Vagina (tissue), 2 donors: ENCODE data around the gene CYP17A1.

Experiments used
- POLR2AphosphoS5 ChIP-seq, 2 donors: sonication (generic); formaldehyde crosslinking; IDR thresholded peaks; one replicate each; pipeline ENCODE4 v1.9.0; 2017; ENCODE audit warnings: antibody characterized with exemption in 2 of 2, mild to moderate bottlenecking in 2 of 2, low read depth in 1 of 2; ENCODE audit not compliant: insufficient read depth in 1 of 2
- TF ChIP-seq, protein P1 (sequence below), 3 experiments: fragments of 450-650 bp in 2 of 3; fragments of 200-600 bp in 1 of 3; sonication (generic) in 1 of 3; IDR thresholded peaks; one replicate each; pipeline ENCODE4 v1.5.1; 2017 to 2019; ENCODE audit warnings: antibody characterized with exemption in 3 of 3, mild to moderate bottlenecking in 2 of 3, moderate library complexity in 2 of 3

DNA sequence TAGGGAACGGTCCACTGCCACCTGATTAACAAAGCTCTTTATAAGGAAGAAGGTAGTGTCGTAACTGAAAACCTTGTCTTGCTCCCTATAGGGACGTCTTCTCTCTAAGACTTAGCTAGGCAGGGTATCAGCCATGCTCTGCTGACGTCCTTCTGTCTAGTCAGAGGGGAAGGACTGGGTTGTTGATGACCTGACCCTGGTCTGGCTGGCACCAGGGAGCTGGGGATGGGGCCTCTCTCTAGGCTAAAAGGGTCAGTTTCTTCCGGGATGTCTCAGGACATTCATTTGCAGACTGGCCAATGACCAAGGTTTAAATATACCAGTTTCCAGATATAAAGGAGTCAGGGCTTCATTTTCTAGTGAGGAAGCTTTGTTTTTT, 9.6 kb downstream of the CYP17A1 start:
- TF ChIP-seq, protein P1, sequence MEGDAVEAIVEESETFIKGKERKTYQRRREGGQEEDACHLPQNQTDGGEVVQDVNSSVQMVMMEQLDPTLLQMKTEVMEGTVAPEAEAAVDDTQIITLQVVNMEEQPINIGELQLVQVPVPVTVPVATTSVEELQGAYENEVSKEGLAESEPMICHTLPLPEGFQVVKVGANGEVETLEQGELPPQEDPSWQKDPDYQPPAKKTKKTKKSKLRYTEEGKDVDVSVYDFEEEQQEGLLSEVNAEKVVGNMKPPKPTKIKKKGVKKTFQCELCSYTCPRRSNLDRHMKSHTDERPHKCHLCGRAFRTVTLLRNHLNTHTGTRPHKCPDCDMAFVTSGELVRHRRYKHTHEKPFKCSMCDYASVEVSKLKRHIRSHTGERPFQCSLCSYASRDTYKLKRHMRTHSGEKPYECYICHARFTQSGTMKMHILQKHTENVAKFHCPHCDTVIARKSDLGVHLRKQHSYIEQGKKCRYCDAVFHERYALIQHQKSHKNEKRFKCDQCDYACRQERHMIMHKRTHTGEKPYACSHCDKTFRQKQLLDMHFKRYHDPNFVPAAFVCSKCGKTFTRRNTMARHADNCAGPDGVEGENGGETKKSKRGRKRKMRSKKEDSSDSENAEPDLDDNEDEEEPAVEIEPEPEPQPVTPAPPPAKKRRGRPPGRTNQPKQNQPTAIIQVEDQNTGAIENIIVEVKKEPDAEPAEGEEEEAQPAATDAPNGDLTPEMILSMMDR (IDR thresholded peaks at IDR 0.05), result no peak
- no peak for TF ChIP-seq POLR2AphosphoS5 (IDR thresholded peaks at IDR 0.05; ENCODE audit: insufficient read depth in 1 of 2, low read depth in 1 of 2)
